GM19351 (cell line): ENCODE results near the gene CCDC188.

ENCODE experiments used
- ATAC-seq: cut with Tn5 transposase; IDR thresholded peaks from one replicate; pipeline ENCODE4 v1.9.1; 2021; ENCODE audit warnings: mild to moderate bottlenecking, moderate library complexity; ENCODE audit not compliant: unreplicated experiment

Gene CCDC188

GRCh38 chr22:20150381-20151275 lies at the start of gene CCDC188:
CCDC188 (minus strand) TSS chr22:20151055; CDS start chr22:20150986, 69 bp downstream.
- ATAC-seq = no peak

- ATAC-seq = no peak
Observed at GRCh38 chr22:20199906-20200305, 49.1 kb upstream of the CCDC188 start.

GRCh38 chr22:20199413-20199842 lies 48.6 kb upstream of the CCDC188 start:
- ATAC-seq = no peak

GRCh38 chr22:20198557-20199319 lies 47.9 kb upstream of the CCDC188 start:
- no peak for ATAC-seq

- ATAC-seq = no peak
Observed at GRCh38 chr22:20197407-20198030, 46.7 kb upstream of the CCDC188 start.

- no peak for ATAC-seq
Observed at GRCh38 chr22:20196094-20196842, 45.4 kb upstream of the CCDC188 start.

GRCh38 chr22:20194681-20195593 lies 44.1 kb upstream of the CCDC188 start:
- no peak for ATAC-seq

GRCh38 chr22:20193761-20194494 lies 43.1 kb upstream of the CCDC188 start:
- no peak for ATAC-seq

- ATAC-seq = no peak
Observed at GRCh38 chr22:20192972-20193760, 42.3 kb upstream of the CCDC188 start.

- ATAC-seq = no peak
Observed at GRCh38 chr22:20192293-20192971, 41.6 kb upstream of the CCDC188 start.

- ATAC-seq = no peak
Observed at GRCh38 chr22:20191803-20192202, 40.9 kb upstream of the CCDC188 start.

- no peak for ATAC-seq
Observed at GRCh38 chr22:20191000-20191515, 40.2 kb upstream of the CCDC188 start.

- no peak for ATAC-seq
Observed at GRCh38 chr22:20188567-20188877, 37.7 kb upstream of the CCDC188 start.

- no peak for ATAC-seq
Observed at GRCh38 chr22:20187777-20188566, 37.1 kb upstream of the CCDC188 start.

GRCh38 chr22:20186871-20187546 lies 36.2 kb upstream of the CCDC188 start:
- no peak for ATAC-seq

- no peak for ATAC-seq
Observed at GRCh38 chr22:20186183-20186870, 35.5 kb upstream of the CCDC188 start.
